K562 (cell line): ENCODE data around the gene NFKBIB. TPM values are rescaled to one million over a fixed set of nuclear protein-coding genes. Genes with fewer than 3 reads are reported as not detected.

Source experiments
- ASH1L ChIP-seq: fragments of 450-650 bp; IDR thresholded peaks from 2 replicates; pipeline ENCODE4 v1.6.1; 2018; ENCODE audit warnings: borderline replicate concordance, mild to moderate bottlenecking, low read depth; ENCODE audit not compliant: partially characterized antibody
- BRCA1 ChIP-seq, 2 experiments: fragments of 450-650 bp in 1 of 2; sonication (generic) in 1 of 2; formaldehyde crosslinking in 1 of 2; IDR thresholded peaks; 2 replicates each; pipeline versions ENCODE4 v1.5.0 to v1.6.1; 2017 to 2020; ENCODE audit warnings: mild to moderate bottlenecking in 1 of 2, missing genetic modification reagents in 1 of 2
- CHD2 ChIP-seq: IDR thresholded peaks from 2 replicates; pipeline ENCODE4 v1.6.1; 2011; ENCODE audit warnings: low read depth, low read length
- CREB3 ChIP-seq: fragments of 450-650 bp; conservative IDR thresholded peaks from 2 replicates; pipeline ENCODE4 v1.6.1; 2016; ENCODE audit warnings: missing genetic modification characterization, low read depth, mild to moderate bottlenecking, missing compliant biosample characterization, moderate library complexity
- E2F4 ChIP-seq: sonication (generic); formaldehyde crosslinking; IDR thresholded peaks from 2 replicates; pipeline ENCODE4 v1.8.0; 2022; ENCODE audit warnings: mild to moderate bottlenecking, low read depth, missing genetic modification reagents
- ESRRA ChIP-seq: fragments of 450-650 bp; IDR thresholded peaks from 2 replicates; pipeline ENCODE4 v1.6.1; 2014; ENCODE audit warnings: low read depth, mild to moderate bottlenecking, moderate library complexity, borderline replicate concordance
- FOXJ2 ChIP-seq: fragments of 200-800 bp; sonication (Bioruptor generic); IDR thresholded peaks from 2 replicates; pipeline ENCODE4 v1.6.1; 2016; ENCODE audit warnings: missing genetic modification characterization, missing compliant biosample characterization
- JUN ChIP-seq, 2 experiments: sonication (generic) in 1 of 2; formaldehyde crosslinking in 1 of 2; IDR thresholded peaks; 2 replicates each; pipeline versions ENCODE4 v1.6.1 to v1.8.0; 2012 to 2022; ENCODE audit warnings: borderline replicate concordance in 2 of 2, mild to moderate bottlenecking in 2 of 2, improper control_type of control experiment in 1 of 2, low read depth in 1 of 2, low read length in 1 of 2, missing genetic modification reagents in 1 of 2
- KLF16 ChIP-seq: IDR thresholded peaks from 2 replicates; pipeline ENCODE4 v1.6.1; 2016; ENCODE audit warnings: antibody characterized with exemption
- MEF2D ChIP-seq: conservative IDR thresholded peaks from 2 replicates; pipeline ENCODE4 v1.6.1; 2016; ENCODE audit warnings: low read depth, missing genetic modification characterization, missing compliant biosample characterization
- MYBL2 ChIP-seq, 2 experiments: fragments of 450-650 bp in 1 of 2; sonication (generic) in 1 of 2; formaldehyde crosslinking in 1 of 2; IDR thresholded peaks; 2 replicates each; pipeline versions ENCODE4 v1.6.1 to v1.8.1; 2017 to 2022; ENCODE audit warnings: borderline replicate concordance in 1 of 2, inconsistent platforms in 1 of 2, low read depth in 1 of 2, mild to moderate bottlenecking in 1 of 2, missing genetic modification reagents in 1 of 2, moderate library complexity in 1 of 2
- NRF1 ChIP-seq, 2 experiments: fragments of 450-650 bp; IDR thresholded peaks in 1 of 2; conservative IDR thresholded peaks in 1 of 2; 2 replicates each; pipeline ENCODE4 v1.6.1; 2014; ENCODE audit warnings: mild to moderate bottlenecking in 2 of 2
- SMARCA5 ChIP-seq: fragments of 450-650 bp; IDR thresholded peaks from 2 replicates; pipeline ENCODE4 v1.6.1; 2016
- SNIP1 ChIP-seq: fragments of 450-650 bp; IDR thresholded peaks from 2 replicates; pipeline ENCODE4 v1.7.1; 2017; ENCODE audit warnings: low read depth, mild to moderate bottlenecking
- STAG1 ChIP-seq: sonication (generic); formaldehyde crosslinking; IDR thresholded peaks from 2 replicates; pipeline ENCODE4 v1.5.0; 2020; ENCODE audit warnings: missing genetic modification reagents, borderline replicate concordance
- TBP ChIP-seq: optimal IDR thresholded peaks from 2 replicates; pipeline ENCODE3; 2011; ENCODE audit warnings: low read depth, low read length, improper control_type of control experiment
- TEAD2 ChIP-seq: fragments of 450-650 bp; IDR thresholded peaks from 2 replicates; pipeline ENCODE4 v1.6.1; 2016; ENCODE audit warnings: missing genetic modification characterization, control low read depth, missing compliant biosample characterization
- TRIM25 ChIP-seq: fragments of 450-650 bp; IDR thresholded peaks from 2 replicates; pipeline ENCODE4 v1.7.0; 2016; ENCODE audit warnings: borderline replicate concordance
- USF2 ChIP-seq: sonication (generic); formaldehyde crosslinking; IDR thresholded peaks from 2 replicates; pipeline ENCODE4 v1.5.0; 2020; ENCODE audit warnings: missing genetic modification reagents
- ZNF140 ChIP-seq: fragments of 250-450 bp; sonication (Bioruptor Pico); IDR thresholded peaks from 2 replicates; pipeline ENCODE4 v1.8.0; 2021; ENCODE audit warnings: moderate library complexity, mild to moderate bottlenecking, inconsistent platforms
- ZNF253 ChIP-seq: fragments of 250-450 bp; sonication (Bioruptor Pico); conservative IDR thresholded peaks from 2 replicates; pipeline ENCODE4 v1.6.1; 2021; ENCODE audit warnings: mild to moderate bottlenecking
- polyA plus RNA-seq, 8 experiments: library from polyadenylated mRNA; depleted of rRNA in 4 of 8; stranded (reverse) in 5 of 8; unstranded in 3 of 8; fragments of >200 nt; fragmentation: Nextera tagmentation in 2 of 8; fragmentation: Illumina TruSeq in 1 of 8; extraction: Ambion mirVana in 2 of 8; extraction: Trizol in 1 of 8; gene quantifications; 2 replicates each; pipeline versions ENCODE4 v1.2.1 to v1.2.3, GENCODE V29; 2011 to 2014; ENCODE audit warnings: inconsistent platforms in 1 of 8, missing spikeins in 1 of 8
- total RNA-seq, 7 experiments: library from RNA; depleted of rRNA in 6 of 7; stranded (reverse); fragments of >200 nt in 6 of 7; fragmentation: Illumina TruSeq in 2 of 7; extraction: Trizol in 2 of 7; gene quantifications; 2 replicates each; pipeline versions ENCODE4 v1.2.1 to v1.2.3, GENCODE V29; 2011 to 2021; ENCODE audit warnings: low replicate concordance in 1 of 7

The NFKBIB gene
- total and polyA plus RNA-seq, 9 of the 15 experiments (the other 6 are each of a cell fraction or from before 2014, with no cell fraction given) = 1.5 to 44.9 (median 10.4) TPM

- TF ChIP-seq USF2 (CRISPR knock-in tag) = no peak
- TF ChIP-seq ESRRA = no peak
- no peak for TF ChIP-seq FOXJ2 (tag)
- TF ChIP-seq TRIM25 = no peak
- no peak for TF ChIP-seq JUN (IDR thresholded peaks at IDR 0.05; ENCODE audit: borderline replicate concordance, low read depth, low read length)
- TF ChIP-seq JUN (CRISPR knock-in tag; IDR thresholded peaks at IDR 0.05; ENCODE audit: borderline replicate concordance) = no peak
- no peak for TF ChIP-seq TEAD2
- peak; percentile 71 to 77 for TF ChIP-seq NRF1 (conservative IDR thresholded peaks at IDR 0.05 in 1 of 2, IDR thresholded peaks at IDR 0.05 in 1 of 2)
- no peak for TF ChIP-seq MYBL2 (IDR thresholded peaks at IDR 0.05; ENCODE audit: low read depth)
- TF ChIP-seq MYBL2 (CRISPR knock-in tag; IDR thresholded peaks at IDR 0.05; ENCODE audit: borderline replicate concordance) = no peak
- TF ChIP-seq TBP = no peak
- TF ChIP-seq ASH1L = no peak
- TF ChIP-seq BRCA1 (IDR thresholded peaks at IDR 0.05) = no peak
- TF ChIP-seq BRCA1 (CRISPR knock-in tag; IDR thresholded peaks at IDR 0.05) = no peak
- no peak for TF ChIP-seq SNIP1
- TF ChIP-seq KLF16 = no peak
- TF ChIP-seq ZNF253 = no peak
- TF ChIP-seq SMARCA5 = 0 out of 2 replicates have a peak, but pooled peaks have one; percentile 17
- TF ChIP-seq ZNF140 (CRISPR knock-in tag) = no peak
- no peak for TF ChIP-seq MEF2D (tag)
- TF ChIP-seq STAG1 (CRISPR knock-in tag) = no peak
- no peak for TF ChIP-seq CREB3
- TF ChIP-seq E2F4 = no peak
- TF ChIP-seq CHD2 = 0 out of 2 replicates have a peak, but pooled peaks have one; percentile 21
Measured at GRCh38 chr19:38852231-38853044, 47.3 kb upstream of the NFKBIB start (continued).
